ENCODE results near the gene GSTM4. TPM values are rescaled to one million over a fixed set of nuclear protein-coding genes. Genes with fewer than 3 reads are reported as not detected.
A peak's percentile ranks its signal among the peaks of the same experiment; 100 is the strongest.
"Not testable (repeated sequence)": the region's sequence is repeated elsewhere in the genome, so short reads cannot be mapped to it uniquely, and the experiment has no call there.

GSTM4 gene
- total RNA-seq, 1 donor from 2014 or later, result 42.2 TPM

DNA sequence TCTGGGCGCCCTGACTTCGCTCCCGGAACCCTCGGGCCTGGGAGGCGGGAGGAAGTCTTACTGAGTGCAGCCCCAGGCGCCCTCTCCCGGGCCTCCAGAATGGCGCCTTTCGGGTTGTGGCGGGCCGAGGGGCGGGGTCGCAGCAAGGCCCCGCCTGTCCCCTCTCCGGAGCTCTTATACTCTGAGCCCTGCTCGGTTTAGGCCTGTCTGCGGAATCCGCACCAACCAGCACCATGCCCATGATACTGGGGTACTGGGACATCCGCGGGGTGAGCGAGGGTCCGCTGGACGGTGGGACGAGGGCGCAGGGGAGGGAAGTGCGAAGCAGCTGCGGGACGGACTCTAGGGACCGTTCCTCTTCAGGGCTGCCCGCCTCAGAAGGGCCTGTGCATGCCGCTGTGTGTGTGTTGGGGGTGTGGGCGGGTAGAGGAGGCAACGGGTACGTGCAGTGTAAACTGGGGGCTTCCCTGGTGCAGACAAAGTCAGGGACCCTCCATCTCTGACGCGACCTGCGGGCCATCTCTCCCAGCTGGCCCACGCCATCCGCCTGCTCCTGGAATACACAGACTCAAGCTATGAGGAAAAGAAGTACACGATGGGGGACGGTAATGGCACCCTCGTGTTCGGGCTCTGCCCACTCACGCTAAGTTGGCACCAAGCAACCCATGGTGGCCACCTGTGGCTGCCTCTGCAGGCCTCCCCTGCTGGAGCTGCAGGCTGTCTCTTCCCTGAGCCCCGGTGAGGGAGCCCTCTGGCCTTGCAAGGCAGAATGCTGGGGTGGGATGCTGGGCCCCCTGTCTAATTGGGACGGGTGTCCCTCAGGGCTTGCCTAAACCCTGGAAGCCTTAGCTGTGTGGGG lies 32.0 kb downstream of the GSTM4 start, which contains the start of gene GSTM1:
GSTM1 (plus strand) TSS at position 177 of the 859 bp plus-strand sequence; CDS start at position 234, 57 bp downstream.
- peak within 1 kb of the TSS; percentile 80 for H3K4me3 Mint-ChIP-seq
- H3K36me3 Mint-ChIP-seq, result no peaks in the 10 kb centered on the region
- no peaks in the 10 kb centered on the region for H3K4me1 Mint-ChIP-seq (ENCODE audit: unreplicated experiment)
- H3K27me3 Mint-ChIP-seq, result no peaks in the 10 kb centered on the region
- peak within 1 kb of the TSS; percentile 48 for H3K27ac Mint-ChIP-seq
- H3K9me3 Mint-ChIP-seq, result no peaks in the 10 kb centered on the region
- no peak for DNase-seq (ENCODE audit: extremely low spot score, unreplicated experiment)
- TF ChIP-seq, protein P1, sequence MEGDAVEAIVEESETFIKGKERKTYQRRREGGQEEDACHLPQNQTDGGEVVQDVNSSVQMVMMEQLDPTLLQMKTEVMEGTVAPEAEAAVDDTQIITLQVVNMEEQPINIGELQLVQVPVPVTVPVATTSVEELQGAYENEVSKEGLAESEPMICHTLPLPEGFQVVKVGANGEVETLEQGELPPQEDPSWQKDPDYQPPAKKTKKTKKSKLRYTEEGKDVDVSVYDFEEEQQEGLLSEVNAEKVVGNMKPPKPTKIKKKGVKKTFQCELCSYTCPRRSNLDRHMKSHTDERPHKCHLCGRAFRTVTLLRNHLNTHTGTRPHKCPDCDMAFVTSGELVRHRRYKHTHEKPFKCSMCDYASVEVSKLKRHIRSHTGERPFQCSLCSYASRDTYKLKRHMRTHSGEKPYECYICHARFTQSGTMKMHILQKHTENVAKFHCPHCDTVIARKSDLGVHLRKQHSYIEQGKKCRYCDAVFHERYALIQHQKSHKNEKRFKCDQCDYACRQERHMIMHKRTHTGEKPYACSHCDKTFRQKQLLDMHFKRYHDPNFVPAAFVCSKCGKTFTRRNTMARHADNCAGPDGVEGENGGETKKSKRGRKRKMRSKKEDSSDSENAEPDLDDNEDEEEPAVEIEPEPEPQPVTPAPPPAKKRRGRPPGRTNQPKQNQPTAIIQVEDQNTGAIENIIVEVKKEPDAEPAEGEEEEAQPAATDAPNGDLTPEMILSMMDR (conservative IDR thresholded peaks at IDR 0.05), result peak; percentile 30

DNA sequence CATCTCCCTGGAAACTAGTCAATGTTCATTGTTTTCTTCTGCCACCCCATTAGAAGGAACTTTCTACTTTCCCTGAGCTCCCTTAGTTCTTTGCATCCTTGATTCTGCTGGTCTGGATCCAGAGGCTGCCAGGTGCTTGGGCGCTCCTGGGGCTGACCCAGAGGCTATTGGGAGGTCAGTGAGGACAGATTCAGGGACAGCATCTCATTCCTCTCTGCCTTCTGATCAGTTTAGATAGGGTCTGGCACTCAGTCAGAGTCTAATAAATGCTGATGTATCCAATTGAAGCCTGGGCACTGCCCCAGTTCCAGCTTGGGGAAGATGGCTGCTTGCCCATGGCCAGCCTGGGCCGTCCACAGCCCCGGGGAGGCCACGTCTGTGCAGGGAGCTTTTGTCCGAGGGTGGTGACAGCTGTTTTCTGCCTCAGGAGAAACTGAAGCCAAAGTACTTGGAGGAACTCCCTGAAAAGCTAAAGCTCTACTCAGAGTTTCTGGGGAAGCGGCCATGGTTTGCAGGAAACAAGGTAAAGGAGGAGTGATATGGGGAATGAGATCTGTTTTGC lies 34.0 kb downstream of the GSTM4 start:
- no peaks in the 10 kb centered on the region for H3K9me3 Mint-ChIP-seq
- no peaks in the 10 kb centered on the region for H3K4me1 Mint-ChIP-seq (ENCODE audit: unreplicated experiment)
- no peak for DNase-seq (ENCODE audit: extremely low spot score, unreplicated experiment)
- H3K36me3 Mint-ChIP-seq, result no peaks in the 10 kb centered on the region
- TF ChIP-seq, protein P1 (conservative IDR thresholded peaks at IDR 0.05), result no peak
- peak overlapping the region; percentile 22 for H3K27ac Mint-ChIP-seq
- peak overlapping the region; percentile 30 for H3K4me3 Mint-ChIP-seq
- H3K27me3 Mint-ChIP-seq, result no peaks in the 10 kb centered on the region

DNA sequence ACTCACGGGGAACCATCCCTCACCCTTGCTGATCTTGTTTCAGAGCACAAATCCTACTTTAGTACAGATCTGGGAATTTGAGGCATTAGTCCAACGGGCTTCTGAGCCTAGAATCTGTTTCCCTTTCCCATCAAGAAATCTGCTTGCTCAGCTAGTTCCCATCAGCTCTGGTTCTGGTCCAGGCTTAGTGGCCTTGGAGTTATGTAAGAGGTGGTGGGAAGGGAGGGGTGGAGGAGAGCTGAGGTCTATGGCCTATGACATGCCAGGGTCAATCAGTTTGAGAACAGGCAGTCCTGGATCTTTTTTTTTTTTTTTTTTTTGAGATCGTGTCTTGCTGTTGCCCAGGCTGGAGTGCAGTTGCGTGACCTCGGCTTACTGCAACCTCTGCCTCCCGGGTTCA lies 35.9 kb downstream of the GSTM4 start:
- H3K9me3 Mint-ChIP-seq, result no peaks in the 10 kb centered on the region
- H3K4me1 Mint-ChIP-seq (ENCODE audit: unreplicated experiment), result no peaks in the 10 kb centered on the region
- no peak for DNase-seq (ENCODE audit: extremely low spot score, unreplicated experiment)
- TF ChIP-seq, protein P1 (conservative IDR thresholded peaks at IDR 0.05), result no peak
- no peaks in the 10 kb centered on the region for H3K27me3 Mint-ChIP-seq
- H3K27ac Mint-ChIP-seq, result no peak overlapping the region
- no peaks in the 10 kb centered on the region for H3K36me3 Mint-ChIP-seq
- H3K4me3 Mint-ChIP-seq, result no peak overlapping the region

DNA sequence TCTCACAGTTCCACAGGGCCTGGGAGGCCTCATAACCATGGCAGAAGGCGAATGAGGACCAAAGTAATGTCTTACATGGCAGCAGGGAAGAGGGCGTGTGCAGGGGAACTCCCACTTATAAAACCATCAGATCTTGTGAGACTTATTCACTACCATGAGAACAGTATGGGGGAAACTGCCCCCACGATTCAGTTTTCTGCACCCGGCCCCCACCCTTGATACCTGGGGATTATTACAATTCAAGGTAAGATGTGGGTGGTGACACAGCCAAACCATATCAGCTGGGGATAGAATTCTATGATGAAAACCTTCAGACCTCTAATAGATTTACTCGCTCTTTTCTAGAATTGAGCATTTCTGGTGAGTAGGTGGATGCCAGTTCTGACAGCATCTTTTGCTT lies 38.5 kb downstream of the GSTM4 start:
- not testable (repeated sequence) for H3K27me3 Mint-ChIP-seq, H3K9me3 Mint-ChIP-seq, H3K36me3 Mint-ChIP-seq

DNA sequence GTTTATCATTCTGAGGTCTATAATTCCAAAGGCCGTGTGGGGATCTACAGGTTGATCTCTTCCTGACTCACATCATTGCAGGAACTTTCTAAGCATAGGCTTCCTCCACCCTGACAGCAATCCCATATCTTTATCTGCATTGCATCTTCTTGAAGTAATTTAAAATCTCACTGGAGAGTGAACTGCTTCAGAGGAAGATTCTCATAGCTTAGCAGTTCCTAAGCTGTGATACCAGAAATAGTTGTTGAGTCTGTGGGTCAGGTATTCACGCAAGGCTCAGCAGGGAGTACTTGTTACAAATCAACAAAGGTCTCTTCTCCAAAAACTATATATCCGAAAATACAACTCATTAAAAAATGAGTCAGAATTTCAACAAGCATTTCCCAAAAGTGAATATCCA lies 39.2 kb downstream of the GSTM4 start:
- not testable (repeated sequence) for H3K27me3 Mint-ChIP-seq; H3K4me1 Mint-ChIP-seq (ENCODE audit: unreplicated experiment); H3K4me3 Mint-ChIP-seq; H3K9me3 Mint-ChIP-seq; H3K27ac Mint-ChIP-seq; DNase-seq (ENCODE audit: extremely low spot score, unreplicated experiment); H3K36me3 Mint-ChIP-seq

More for the DNA sequence above, 38.5 kb downstream of the GSTM4 start:
- not testable (repeated sequence) for H3K4me3 Mint-ChIP-seq; DNase-seq (ENCODE audit: extremely low spot score, unreplicated experiment); H3K4me1 Mint-ChIP-seq (ENCODE audit: unreplicated experiment); H3K27ac Mint-ChIP-seq

DNA sequence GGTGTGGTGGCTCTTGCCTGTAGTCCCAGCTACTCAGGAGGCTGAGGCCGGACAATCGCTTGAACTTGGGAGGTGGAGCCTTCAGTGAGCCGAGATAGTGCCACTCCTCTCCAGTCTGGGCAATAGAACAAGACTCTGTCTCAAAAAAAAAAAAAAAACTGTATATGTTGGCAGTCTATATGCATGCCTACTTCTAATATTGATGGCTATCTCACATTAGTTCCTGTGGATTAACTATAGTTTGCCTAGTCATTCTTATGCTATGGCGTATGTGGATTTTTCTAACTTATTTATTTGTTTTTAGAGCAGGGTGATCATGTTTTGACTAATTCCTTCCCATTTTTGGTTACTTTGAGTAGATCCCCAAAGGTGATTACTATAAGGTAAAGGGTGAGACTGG lies 41.2 kb downstream of the GSTM4 start:
- Mint-ChIP-seq H3K4me1 (ENCODE audit: unreplicated experiment) (no peaks in the 10 kb centered on the region), H3K4me3 (no peak overlapping the region), H3K27ac (no peak overlapping the region), H3K9me3 (no peaks in the 10 kb centered on the region), H3K36me3 (no peaks in the 10 kb centered on the region), H3K27me3 (no peaks in the 10 kb centered on the region)
- DNase-seq (ENCODE audit: extremely low spot score, unreplicated experiment), result no peak
- TF ChIP-seq, protein P1 (conservative IDR thresholded peaks at IDR 0.05), result no peak

DNA sequence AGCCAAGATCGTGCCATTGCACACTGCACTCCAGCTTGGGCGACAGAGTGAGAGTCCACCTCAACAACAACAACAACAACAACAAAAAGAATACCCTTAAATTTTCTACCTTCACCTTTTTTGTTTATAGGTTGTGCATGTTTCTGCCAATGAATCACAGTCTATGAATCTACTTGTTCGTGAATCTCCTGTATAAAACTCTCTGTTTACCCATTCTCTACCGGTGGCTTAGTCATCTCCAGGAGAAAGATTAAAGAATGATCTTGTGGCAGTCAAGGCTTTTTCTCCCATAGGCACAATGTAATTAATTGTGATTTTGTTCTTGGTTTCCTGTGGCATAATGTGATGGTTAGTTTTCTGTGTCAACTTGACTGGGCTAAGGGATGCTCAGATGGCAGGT lies 42.0 kb downstream of the GSTM4 start:
- not testable (repeated sequence) for DNase-seq (ENCODE audit: extremely low spot score, unreplicated experiment); H3K4me1 Mint-ChIP-seq (ENCODE audit: unreplicated experiment); H3K36me3 Mint-ChIP-seq; H3K9me3 Mint-ChIP-seq; H3K27ac Mint-ChIP-seq; H3K27me3 Mint-ChIP-seq; H3K4me3 Mint-ChIP-seq

DNA sequence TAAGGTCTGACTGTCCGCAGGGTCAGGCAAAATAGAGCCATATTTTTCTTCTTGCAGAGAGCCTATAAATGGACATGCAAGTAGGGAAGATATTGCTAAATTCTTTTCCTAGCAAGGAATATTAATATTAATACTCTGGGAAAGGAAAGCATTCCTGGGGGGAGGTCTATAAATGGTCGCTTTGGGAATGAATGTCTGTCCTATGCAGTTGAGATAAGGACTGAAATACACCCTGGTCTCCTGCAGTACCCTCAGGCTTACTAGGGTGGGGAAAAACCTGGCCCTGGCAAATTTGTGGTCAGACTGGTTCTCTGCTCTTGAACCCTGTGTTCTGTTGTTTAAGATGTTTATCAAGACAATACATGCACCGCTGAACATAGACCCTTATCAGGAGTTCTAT lies 47.0 kb downstream of the GSTM4 start:
- H3K9me3 Mint-ChIP-seq, result peaks cover 20% of the 10 kb centered on the region
- not testable (repeated sequence) for DNase-seq (ENCODE audit: extremely low spot score, unreplicated experiment); H3K4me3 Mint-ChIP-seq; H3K4me1 Mint-ChIP-seq (ENCODE audit: unreplicated experiment); H3K27ac Mint-ChIP-seq; H3K36me3 Mint-ChIP-seq; H3K27me3 Mint-ChIP-seq

Data from type B pancreatic cell (in vitro differentiated cells).